ENCODE measurements around the gene CNN2. TPM values are rescaled to one million over a fixed set of nuclear protein-coding genes. Genes with fewer than 3 reads are reported as not detected.

The CNN2 gene
- total and polyA plus RNA-seq, 2 of the 13 experiments (the other 11 are each of a cell fraction or from before 2014, with no cell fraction given): 63.6 to 70.0 TPM

GRCh38 chr19:980133-980998 lies 46.0 kb upstream of the CNN2 start (continued):
- peak; percentile 79; the same call in 1 of the 2 replicates for TF ChIP-seq ZNF318 (CRISPR knock-in tag; IDR thresholded peaks at IDR 0.05)
- peak in 1 of 2 experiments; percentile 47; a peak in 2 of 4 replicates for TF ChIP-seq ATF4 (CRISPR knock-in tag; IDR thresholded peaks at IDR 0.05)
- no peak for TF ChIP-seq HOXA5 (CRISPR knock-in tag; IDR thresholded peaks at IDR 0.05)
- peak; percentile 62; the same call in 1 of the 2 replicates for TF ChIP-seq ZMYM2 (CRISPR knock-in tag; IDR thresholded peaks at IDR 0.05)
- TF ChIP-seq ZNF746 (CRISPR knock-in tag; IDR thresholded peaks at IDR 0.05): peak; percentile 76
- no peak for TF ChIP-seq LRRFIP1 (CRISPR knock-in tag; conservative IDR thresholded peaks at IDR 0.05)
- TF ChIP-seq AKAP8 (CRISPR knock-in tag; IDR thresholded peaks at IDR 0.05): peak; percentile 95
- TF ChIP-seq HNF4G (IDR thresholded peaks at IDR 0.05; ENCODE audit: borderline replicate concordance, low read depth, low read length): 0 out of 2 replicates have a peak, but pooled peaks have one; percentile 19
- peak; percentile 56; the same call in 1 of the 2 replicates for TF ChIP-seq HNF4G (CRISPR knock-in tag; IDR thresholded peaks at IDR 0.05; ENCODE audit: borderline replicate concordance, low read depth)
- peak; percentile 82; the same call in 1 of the 2 replicates for TF ChIP-seq KDM2A (CRISPR knock-in tag; IDR thresholded peaks at IDR 0.05; ENCODE audit: borderline replicate concordance, low read depth)
- TF ChIP-seq POLR2AphosphoS5 (IDR thresholded peaks at IDR 0.05; ENCODE audit: low read depth, low read length): peak; percentile 75
- TF ChIP-seq MAFK (conservative IDR thresholded peaks at IDR 0.05 in 1 of 2, IDR thresholded peaks at IDR 0.05 in 1 of 2; ENCODE audit: low read length in 2 of 2): no peak
- TF ChIP-seq MXD3 (CRISPR knock-in tag; IDR thresholded peaks at IDR 0.05): peak; percentile 76; the same call in 1 of the 2 replicates
- TF ChIP-seq ZNF235 (CRISPR knock-in tag; IDR thresholded peaks at IDR 0.05; ENCODE audit: borderline replicate concordance): peak; percentile 29; the same call in 1 of the 2 replicates
- peak; percentile 95 for TF ChIP-seq TBX2 (CRISPR knock-in tag; IDR thresholded peaks at IDR 0.05; ENCODE audit: borderline replicate concordance)

Data from HepG2 (cell line).